Endothelial cell of umbilical vein (primary cell): ENCODE data around the gene EML4. TPM values are rescaled to one million over a fixed set of nuclear protein-coding genes. Genes with fewer than 3 reads are reported as not detected.

Experiments used
- BruUV-seq: library from RNA; stranded (reverse); fragments of 400-500 nt; replicated peaks from 2 replicates; lab custom pipeline; 2021; lab: Mats Ljungman, UMichigan
- CTCF ChIA-PET: fragments of 300-600, 350-600 bp; sonication (Branson Sonifier 250); formaldehyde crosslinking; loops from one replicate; lab custom pipeline; 2021; ENCODE audit warnings: antibody characterized with exemption, inconsistent platforms; lab: Charles Lee
- POLR2A ChIA-PET: fragments of 300-600, 350-600 bp; sonication (Branson Sonifier 250); formaldehyde crosslinking; loops from one replicate; lab custom pipeline; 2021; ENCODE audit warnings: antibody characterized with exemption, inconsistent platforms; lab: Charles Lee
- DNase-seq: peaks from one replicate; pipeline ENCODE4 v3.0.0-alpha.2; 2011; ENCODE audit warnings: low read depth, low spot score
- FAIRE-seq: peaks from 2 replicates; lab custom pipeline; 2011; peaks lifted over from hg19 to GRCh38; lab: Jason Lieb, UNC
- H2AFZ ChIP-seq: 2 replicates; pipeline ENCODE4 v1.6.0; 2012; ENCODE audit warnings: low read depth, low read length, control low read depth, inconsistent platforms
- H3K27ac ChIP-seq: 2 replicates; pipeline ENCODE4 v1.5.1; 2011; ENCODE audit warnings: low read depth, mild to moderate bottlenecking, control low read depth, low read length, moderate library complexity; ENCODE audit not compliant: insufficient read depth
- H3K27me3 ChIP-seq, 2 experiments: 2 replicates each; pipeline versions ENCODE4 v1.6.0 to v1.6.1; 2011; ENCODE audit warnings: low read length in 2 of 2, mixed read lengths in 1 of 2; ENCODE audit not compliant: control insufficient read depth in 2 of 2, insufficient read depth in 2 of 2
- H3K36me3 ChIP-seq, 2 experiments: 2 replicates in 1 of 2; 3 replicates in 1 of 2; pipeline ENCODE4 v1.5.1; 2011; ENCODE audit warnings: low read length in 2 of 2, mild to moderate bottlenecking in 1 of 2, moderate library complexity in 1 of 2; ENCODE audit not compliant: control insufficient read depth in 2 of 2, insufficient read depth in 2 of 2; ENCODE audit errors: extremely low read depth in 1 of 2
- H3K4me1 ChIP-seq: 3 replicates; pipeline ENCODE4 v1.5.1; 2011; ENCODE audit warnings: mild to moderate bottlenecking, low read length; ENCODE audit not compliant: control insufficient read depth, insufficient read depth; ENCODE audit errors: extremely low read depth
- H3K4me2 ChIP-seq: 2 replicates; pipeline ENCODE4 v1.6.1; 2011; ENCODE audit warnings: low read length, control low read depth, mixed read lengths; ENCODE audit not compliant: insufficient read depth
- H3K4me3 ChIP-seq, 3 experiments: fragments of 200-600 bp in 1 of 3; sonication (generic), shearing (Covaris generic) in 1 of 3; replicated peaks in 1 of 3; 2 replicates each; pipeline ENCODE4 v1.5.1; 2011 to 2016; ENCODE audit warnings: control low read depth in 3 of 3, low read length in 3 of 3, mild to moderate bottlenecking in 2 of 3, inconsistent platforms in 1 of 3, low read depth in 1 of 3, moderate library complexity in 1 of 3; ENCODE audit not compliant: insufficient read depth in 1 of 3
- H3K79me2 ChIP-seq: 2 replicates; pipeline ENCODE4 v1.6.0; 2012; ENCODE audit warnings: low read length, inconsistent platforms; ENCODE audit not compliant: control insufficient read depth, insufficient read depth
- H3K9ac ChIP-seq: replicated peaks from 2 replicates; pipeline ENCODE3; 2011; ENCODE audit warnings: low read length, control low read depth; ENCODE audit not compliant: insufficient read depth; ENCODE audit errors: extremely low read depth
- H3K9me1 ChIP-seq: replicated peaks from 3 replicates; pipeline ENCODE4 v1.6.0; 2011; ENCODE audit warnings: mild to moderate bottlenecking, low read length; ENCODE audit not compliant: control insufficient read depth, insufficient read depth; ENCODE audit errors: extremely low read depth
- H3K9me3 ChIP-seq: replicated peaks from 2 replicates; pipeline ENCODE4 v1.5.1; 2012; ENCODE audit warnings: low read length, inconsistent platforms; ENCODE audit not compliant: control insufficient read depth, insufficient read depth
- H4K20me1 ChIP-seq: replicated peaks from 2 replicates; pipeline ENCODE3; 2011; ENCODE audit warnings: mild to moderate bottlenecking, low read length; ENCODE audit not compliant: control insufficient read depth, insufficient read depth; ENCODE audit errors: extremely low read depth
- EZH2 ChIP-seq: IDR thresholded peaks from 2 replicates; pipeline ENCODE4 v1.6.1; 2012; ENCODE audit warnings: borderline replicate concordance, low read depth, mild to moderate bottlenecking, moderate library complexity, low read length, inconsistent platforms; ENCODE audit not compliant: severe bottlenecking
- FOS ChIP-seq: IDR thresholded peaks from 2 replicates; pipeline ENCODE4 v1.6.1; 2011; ENCODE audit warnings: mild to moderate bottlenecking, low read length, moderate library complexity, borderline replicate concordance; ENCODE audit not compliant: insufficient read depth
- GATA2 ChIP-seq: IDR thresholded peaks from 2 replicates; pipeline ENCODE4 v1.7.0; 2011; ENCODE audit warnings: low read depth, mild to moderate bottlenecking, moderate library complexity, mixed read lengths, low read length; ENCODE audit not compliant: insufficient read length, insufficient read depth
- JUN ChIP-seq: IDR thresholded peaks from 2 replicates; pipeline ENCODE4 v1.6.1; 2011; ENCODE audit warnings: borderline replicate concordance, low read depth; ENCODE audit not compliant: insufficient read length, insufficient read depth
- POLR2A ChIP-seq: IDR thresholded peaks from 2 replicates; pipeline ENCODE4 v1.6.1; 2012; ENCODE audit warnings: low read depth, mild to moderate bottlenecking, control low read depth, low read length
- POLR2AphosphoS5 ChIP-seq: IDR thresholded peaks from 2 replicates; pipeline ENCODE4 v1.6.1; 2012; ENCODE audit warnings: low read depth, mild to moderate bottlenecking, control low read depth, low read length, moderate library complexity; ENCODE audit not compliant: insufficient read depth
- dilution Hi-C: fragments of 300-500 bp; cut with MboI; formaldehyde crosslinking; loops from one replicate; pipeline ENCODE4 v1.15.0; 2019; ENCODE audit warnings: low sequenced_read_pairs; ENCODE audit not compliant: extremely low pct_ligation_motif_present
- intact Hi-C: fragments of 100-400 bp; cut with micrococcal nuclease; formaldehyde crosslinking; loops from one replicate; pipeline ENCODE4 v1.10.0; 2022
- polyA plus RNA-seq, 4 experiments: library from polyadenylated mRNA; depleted of rRNA in 3 of 4; stranded (reverse) in 3 of 4; unstranded in 1 of 4; fragments of >200 nt; gene quantifications; 2 replicates each; pipeline versions ENCODE4 v1.2.1 to v1.2.3, GENCODE V29; 2011 to 2012; ENCODE audit warnings: missing spikeins in 1 of 4
- total RNA-seq: library from RNA; stranded (reverse); gene quantifications from 2 replicates; pipeline ENCODE4 v1.2.3, GENCODE V29; 2021
- TF ChIP-seq, protein P1 (sequence below), 2 donors: IDR thresholded peaks; 1 replicate in 1 of 2; 2 replicates in 1 of 2; pipeline ENCODE4 v1.5.1; 2011; ENCODE audit warnings: low read length in 2 of 2, mild to moderate bottlenecking in 2 of 2, moderate library complexity in 2 of 2, control low read depth in 1 of 2, inconsistent platforms in 1 of 2, low read depth in 1 of 2; ENCODE audit not compliant: insufficient read depth in 1 of 2; ENCODE audit errors: extremely low read depth in 1 of 2
- TF ChIP-seq, protein P2 (sequence below): IDR thresholded peaks from 2 replicates; pipeline ENCODE4 v1.6.1; 2011; ENCODE audit not compliant: insufficient read depth, insufficient read length

Gene EML4
- total and polyA plus RNA-seq, 2 donors (not counting 3 experiments of a cell fraction or from before 2014, with no cell fraction given) = 13.3 to 32.0 TPM

DNA sequence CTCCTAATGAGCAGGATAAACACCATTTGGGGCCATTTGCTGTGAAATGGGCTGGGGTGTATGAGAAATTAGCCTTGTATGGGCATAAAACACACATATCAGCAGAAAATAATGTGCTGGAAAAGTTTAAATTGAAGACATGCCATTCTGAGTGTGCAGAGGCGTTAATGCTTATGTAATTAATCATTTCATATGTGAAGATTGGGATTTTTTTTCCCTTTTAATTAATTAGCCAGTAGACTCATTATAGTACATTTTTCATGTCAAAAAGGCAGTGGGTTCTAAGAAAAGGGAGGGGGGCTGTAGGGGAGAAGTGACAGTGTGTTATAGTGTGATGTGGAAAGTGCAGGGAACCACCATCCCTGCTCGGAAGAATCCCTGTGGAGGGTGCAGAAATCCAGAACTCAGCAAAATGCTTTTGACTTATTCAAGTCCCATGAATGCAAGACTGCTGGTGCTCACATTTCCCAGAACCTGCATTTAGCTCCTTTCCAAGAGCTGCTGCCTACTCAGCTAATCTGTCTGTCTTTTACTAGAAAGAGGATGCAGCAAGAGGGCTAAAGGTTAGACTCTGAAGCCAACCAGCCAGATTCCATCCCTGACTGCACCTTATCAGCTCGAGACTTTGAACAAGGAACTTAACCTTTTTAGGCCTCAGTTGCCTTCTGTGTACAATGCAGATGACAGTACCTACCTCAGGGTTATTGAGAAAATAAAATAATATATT is 203.5 kb downstream of the EML4 start:
- H4K20me1 ChIP-seq = no peaks in the 10 kb centered on the region
- no peak overlapping the region for H2AFZ ChIP-seq
- intact Hi-C loops = no loop called here
- no peaks in the 10 kb centered on the region for H3K9me1 ChIP-seq
- dilution Hi-C loops = no loop called here
- no peaks in the 10 kb centered on the region for H3K9me3 ChIP-seq
- H3K27me3 ChIP-seq = peaks cover 3 to 4% of the 10 kb centered on the region in 2 experiments
- no peak for DNase-seq
- ChIA-PET POLR2A (no interaction called here), CTCF (no interaction called here)
- TF ChIP-seq EZH2 (no peak), JUN (no peak)
- TF ChIP-seq, protein P1, sequence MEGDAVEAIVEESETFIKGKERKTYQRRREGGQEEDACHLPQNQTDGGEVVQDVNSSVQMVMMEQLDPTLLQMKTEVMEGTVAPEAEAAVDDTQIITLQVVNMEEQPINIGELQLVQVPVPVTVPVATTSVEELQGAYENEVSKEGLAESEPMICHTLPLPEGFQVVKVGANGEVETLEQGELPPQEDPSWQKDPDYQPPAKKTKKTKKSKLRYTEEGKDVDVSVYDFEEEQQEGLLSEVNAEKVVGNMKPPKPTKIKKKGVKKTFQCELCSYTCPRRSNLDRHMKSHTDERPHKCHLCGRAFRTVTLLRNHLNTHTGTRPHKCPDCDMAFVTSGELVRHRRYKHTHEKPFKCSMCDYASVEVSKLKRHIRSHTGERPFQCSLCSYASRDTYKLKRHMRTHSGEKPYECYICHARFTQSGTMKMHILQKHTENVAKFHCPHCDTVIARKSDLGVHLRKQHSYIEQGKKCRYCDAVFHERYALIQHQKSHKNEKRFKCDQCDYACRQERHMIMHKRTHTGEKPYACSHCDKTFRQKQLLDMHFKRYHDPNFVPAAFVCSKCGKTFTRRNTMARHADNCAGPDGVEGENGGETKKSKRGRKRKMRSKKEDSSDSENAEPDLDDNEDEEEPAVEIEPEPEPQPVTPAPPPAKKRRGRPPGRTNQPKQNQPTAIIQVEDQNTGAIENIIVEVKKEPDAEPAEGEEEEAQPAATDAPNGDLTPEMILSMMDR (IDR thresholded peaks at IDR 0.05; ENCODE audit: extremely low read depth in 1 of 2, insufficient read depth in 1 of 2, low read depth in 1 of 2, low read length in 2 of 2) = no peak
- H3K4me2 ChIP-seq = no peak overlapping the region
- no peak overlapping the region for H3K9ac ChIP-seq
- H3K36me3 ChIP-seq = no peaks in the 10 kb centered on the region
- no peak overlapping the region for H3K27ac ChIP-seq
- BruUV-seq = no TSS peak
- no peak overlapping the region for H3K4me3 ChIP-seq
- FAIRE-seq = no peak
- H3K4me1 ChIP-seq = no peaks in the 10 kb centered on the region
- H3K79me2 ChIP-seq = no peaks in the 10 kb centered on the region

DNA sequence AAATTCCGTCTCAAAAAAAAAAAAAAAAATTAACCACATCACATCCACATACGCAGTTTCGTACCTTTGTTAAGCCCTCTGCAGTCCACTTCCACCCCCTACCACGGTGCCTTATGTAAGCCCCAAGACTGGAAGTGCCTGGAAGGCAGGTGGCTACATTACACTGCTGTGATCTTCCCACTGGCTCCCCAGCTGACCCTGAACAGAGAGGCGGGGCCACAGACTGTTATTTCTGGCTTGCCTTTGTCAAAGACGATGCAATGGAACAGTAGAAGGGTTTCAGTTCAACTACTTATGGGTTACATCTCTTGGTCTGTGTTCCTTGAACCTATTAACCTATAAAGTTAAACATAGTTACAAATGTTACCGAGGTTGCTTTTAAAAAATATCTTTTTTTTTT is 207.6 kb downstream of the EML4 start:
- no peak for FAIRE-seq
- dilution Hi-C loops = no loop called here
- CTCF ChIA-PET = no interaction called here
- Histone ChIP-seq H2AFZ (no peak overlapping the region), H3K9me3 (no peaks in the 10 kb centered on the region), H3K9ac (no peak overlapping the region), H4K20me1 (no peaks in the 10 kb centered on the region), H3K9me1 (no peaks in the 10 kb centered on the region), H3K79me2 (no peaks in the 10 kb centered on the region), H3K4me3 (no peak overlapping the region), H3K36me3 (no peaks in the 10 kb centered on the region), H3K4me2 (no peak overlapping the region), H3K27me3 (no peaks in the 10 kb centered on the region), H3K4me1 (no peaks in the 10 kb centered on the region), H3K27ac (no peak overlapping the region)
- TF ChIP-seq GATA2 = no peak
- TF ChIP-seq FOS = no peak
- TF ChIP-seq, protein P2, sequence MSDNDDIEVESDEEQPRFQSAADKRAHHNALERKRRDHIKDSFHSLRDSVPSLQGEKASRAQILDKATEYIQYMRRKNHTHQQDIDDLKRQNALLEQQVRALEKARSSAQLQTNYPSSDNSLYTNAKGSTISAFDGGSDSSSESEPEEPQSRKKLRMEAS = no peak
- no peak for TF ChIP-seq POLR2AphosphoS5
- no peak for TF ChIP-seq JUN
- no peak for TF ChIP-seq POLR2A
- intact Hi-C loops = no loop called here
- no peak for DNase-seq
- no TSS peak for BruUV-seq
- POLR2A ChIA-PET = no interaction called here
